HepG2 (cell line): ENCODE data around the gene DDAH1. TPM values are rescaled to one million over a fixed set of nuclear protein-coding genes. Genes with fewer than 3 reads are reported as not detected.

Experiments
- ATF4 ChIP-seq, 2 experiments: fragments of 450-650 bp in 1 of 2; sonication (generic) in 1 of 2; formaldehyde crosslinking; IDR thresholded peaks; 2 replicates each; pipeline versions ENCODE4 v1.5.0 to v1.8.0; 2020 to 2022; ENCODE audit warnings: mild to moderate bottlenecking in 1 of 2, missing genetic modification reagents in 1 of 2
- BCL3 ChIP-seq: sonication (generic); formaldehyde crosslinking; IDR thresholded peaks from 2 replicates; pipeline ENCODE4 v1.5.1; 2020; ENCODE audit warnings: mild to moderate bottlenecking, missing genetic modification reagents, moderate library complexity
- CSRNP2 ChIP-seq: sonication (generic); formaldehyde crosslinking; conservative IDR thresholded peaks from 2 replicates; pipeline ENCODE4 v1.8.0; 2022; ENCODE audit warnings: low read depth, missing genetic modification reagents
- HCFC1 ChIP-seq: fragments of 150-350 bp; IDR thresholded peaks from 2 replicates; pipeline ENCODE4 v1.6.1; 2014; ENCODE audit warnings: low read depth, low read length
- PHB2 ChIP-seq: fragments of 450-650 bp; IDR thresholded peaks from 2 replicates; pipeline ENCODE4 v1.6.1; 2018; ENCODE audit not compliant: partially characterized antibody
- RAD51 ChIP-seq: fragments of 450-650 bp; IDR thresholded peaks from 2 replicates; pipeline ENCODE4 v1.6.1; 2016; ENCODE audit warnings: borderline replicate concordance
- RNF2 ChIP-seq: fragments of 450-650 bp; conservative IDR thresholded peaks from 2 replicates; pipeline ENCODE4 v1.6.1; 2016; ENCODE audit warnings: low read depth
- SALL2 ChIP-seq: sonication (generic); formaldehyde crosslinking; IDR thresholded peaks from 2 replicates; pipeline ENCODE4 v1.8.1; 2023; ENCODE audit warnings: mild to moderate bottlenecking, missing genetic modification reagents, inconsistent platforms
- SP2 ChIP-seq: sonication (generic); formaldehyde crosslinking; IDR thresholded peaks from 2 replicates; pipeline ENCODE4 v1.5.1; 2020; ENCODE audit warnings: mild to moderate bottlenecking, missing genetic modification reagents
- ZBTB2 ChIP-seq: sonication (generic); formaldehyde crosslinking; IDR thresholded peaks from 2 replicates; pipeline ENCODE4 v1.8.0; 2022; ENCODE audit warnings: low read depth, missing genetic modification reagents
- ZFY ChIP-seq: sonication (generic); formaldehyde crosslinking; IDR thresholded peaks from 2 replicates; pipeline ENCODE4 v1.4.0; 2020; ENCODE audit warnings: missing genetic modification reagents
- ZIK1 ChIP-seq: sonication (generic); formaldehyde crosslinking; IDR thresholded peaks from 2 replicates; pipeline ENCODE4 v1.5.0; 2020; ENCODE audit warnings: mild to moderate bottlenecking, low read depth, missing genetic modification reagents, borderline replicate concordance
- ZNF264 ChIP-seq: sonication (generic); formaldehyde crosslinking; IDR thresholded peaks from 2 replicates; pipeline ENCODE4 v1.4.0; 2020; ENCODE audit warnings: missing genetic modification reagents
- ZNF274 ChIP-seq: sonication (generic); formaldehyde crosslinking; IDR thresholded peaks from 2 replicates; pipeline ENCODE4 v1.5.1; 2020; ENCODE audit warnings: mild to moderate bottlenecking, missing genetic modification reagents
- ZNF552 ChIP-seq: sonication (generic); formaldehyde crosslinking; IDR thresholded peaks from 2 replicates; pipeline ENCODE4 v1.9.0; 2022; ENCODE audit warnings: missing genetic modification reagents, mild to moderate bottlenecking, borderline replicate concordance
- ZNF713 ChIP-seq: sonication (generic); formaldehyde crosslinking; IDR thresholded peaks from 2 replicates; pipeline ENCODE4 v1.4.0; 2020; ENCODE audit warnings: mild to moderate bottlenecking, missing genetic modification reagents
- ZNF768 ChIP-seq: sonication (generic); formaldehyde crosslinking; IDR thresholded peaks from 2 replicates; pipeline ENCODE4 v1.4.0; 2020; ENCODE audit warnings: missing genetic modification reagents
- ZNF780A ChIP-seq: sonication (generic); formaldehyde crosslinking; IDR thresholded peaks from 2 replicates; pipeline ENCODE4 v1.8.0; 2022; ENCODE audit warnings: mild to moderate bottlenecking, missing genetic modification reagents, moderate library complexity
- ZNF784 ChIP-seq: sonication (generic); formaldehyde crosslinking; IDR thresholded peaks from 2 replicates; pipeline ENCODE4 v1.5.1; 2020; ENCODE audit warnings: missing genetic modification reagents, mild to moderate bottlenecking, borderline replicate concordance
- ZSCAN31 ChIP-seq: sonication (generic); formaldehyde crosslinking; IDR thresholded peaks from 2 replicates; pipeline ENCODE4 v1.5.0; 2020; ENCODE audit warnings: low read depth, mild to moderate bottlenecking, missing genetic modification reagents
- polyA plus RNA-seq, 8 experiments: library from polyadenylated mRNA; depleted of rRNA in 3 of 8; stranded (reverse) in 7 of 8; unstranded in 1 of 8; fragments of >200 nt; fragmentation: Illumina TruSeq in 4 of 8; extraction: Trizol in 4 of 8; gene quantifications; 2 replicates each; pipeline versions ENCODE4 v1.2.1 to v1.2.3, GENCODE V29; 2011 to 2016; ENCODE audit warnings: low read depth in 4 of 8, missing spikeins in 1 of 8, mixed read lengths in 1 of 8; ENCODE audit not compliant: insufficient read depth in 1 of 8
- total RNA-seq, 5 experiments: library from RNA; depleted of rRNA; stranded (reverse); fragments of >200 nt; fragmentation: Illumina TruSeq; extraction: Trizol; gene quantifications; 2 replicates each; pipeline ENCODE4 v1.2.3, GENCODE V29; 2016; ENCODE audit warnings: low read depth in 1 of 5

The DDAH1 gene
- total and polyA plus RNA-seq, 2 of the 13 experiments (the other 11 are each of a cell fraction or from before 2014, with no cell fraction given), result 39.7 to 64.4 TPM

GRCh38 chr1:85464497-85465098, 361 bp downstream of the DDAH1 start (continued):
- TF ChIP-seq ZNF274 (CRISPR knock-in tag) (peak; percentile 20; the same call in 1 of the 2 replicates), ZNF768 (CRISPR knock-in tag) (peak; percentile 66), ZNF264 (CRISPR knock-in tag) (no peak), ZNF780A (CRISPR knock-in tag) (0 out of 2 replicates have a peak, but pooled peaks have one; percentile 69), HCFC1 (no peak), SALL2 (CRISPR knock-in tag) (0 out of 2 replicates have a peak, but pooled peaks have one; percentile 36), RAD51 (no peak), ZNF552 (CRISPR knock-in tag) (0 out of 2 replicates have a peak, but pooled peaks have one; percentile 17), ZSCAN31 (CRISPR knock-in tag) (peak; percentile 75; the same call in 1 of the 2 replicates), ZNF784 (CRISPR knock-in tag) (peak; percentile 68; the same call in 1 of the 2 replicates), CSRNP2 (0 out of 2 replicates have a peak, but pooled peaks have one; percentile 2), ATF4 (CRISPR knock-in tag; IDR thresholded peaks at IDR 0.05) (peak in 1 of 2 experiments; percentile 25; a peak in 2 of 4 replicates), SP2 (CRISPR knock-in tag) (no peak), ZFY (CRISPR knock-in tag) (peak; percentile 71; the same call in 1 of the 2 replicates), BCL3 (0 out of 2 replicates have a peak, but pooled peaks have one; percentile 35), ZIK1 (peak; percentile 79), ZNF713 (no peak), ZBTB2 (CRISPR knock-in tag) (no peak), PHB2 (no peak), RNF2 (peak; percentile 82; the same call in 1 of the 2 replicates)
